GM21515 (cell line): Measurements from ENCODE around the gene KIF26B.
"Not testable (repeated sequence)": the region's sequence is repeated elsewhere in the genome, so short reads cannot be mapped to it uniquely, and the experiment has no call there.

ENCODE experiments used
- ATAC-seq: cut with Tn5 transposase; IDR thresholded peaks from one replicate; pipeline ENCODE4 v1.9.1; 2021; ENCODE audit not compliant: unreplicated experiment

Gene KIF26B

GRCh38 chr1:245687152-245687635, 532.4 kb downstream of the KIF26B start:
- ATAC-seq, result no peak

DNA sequence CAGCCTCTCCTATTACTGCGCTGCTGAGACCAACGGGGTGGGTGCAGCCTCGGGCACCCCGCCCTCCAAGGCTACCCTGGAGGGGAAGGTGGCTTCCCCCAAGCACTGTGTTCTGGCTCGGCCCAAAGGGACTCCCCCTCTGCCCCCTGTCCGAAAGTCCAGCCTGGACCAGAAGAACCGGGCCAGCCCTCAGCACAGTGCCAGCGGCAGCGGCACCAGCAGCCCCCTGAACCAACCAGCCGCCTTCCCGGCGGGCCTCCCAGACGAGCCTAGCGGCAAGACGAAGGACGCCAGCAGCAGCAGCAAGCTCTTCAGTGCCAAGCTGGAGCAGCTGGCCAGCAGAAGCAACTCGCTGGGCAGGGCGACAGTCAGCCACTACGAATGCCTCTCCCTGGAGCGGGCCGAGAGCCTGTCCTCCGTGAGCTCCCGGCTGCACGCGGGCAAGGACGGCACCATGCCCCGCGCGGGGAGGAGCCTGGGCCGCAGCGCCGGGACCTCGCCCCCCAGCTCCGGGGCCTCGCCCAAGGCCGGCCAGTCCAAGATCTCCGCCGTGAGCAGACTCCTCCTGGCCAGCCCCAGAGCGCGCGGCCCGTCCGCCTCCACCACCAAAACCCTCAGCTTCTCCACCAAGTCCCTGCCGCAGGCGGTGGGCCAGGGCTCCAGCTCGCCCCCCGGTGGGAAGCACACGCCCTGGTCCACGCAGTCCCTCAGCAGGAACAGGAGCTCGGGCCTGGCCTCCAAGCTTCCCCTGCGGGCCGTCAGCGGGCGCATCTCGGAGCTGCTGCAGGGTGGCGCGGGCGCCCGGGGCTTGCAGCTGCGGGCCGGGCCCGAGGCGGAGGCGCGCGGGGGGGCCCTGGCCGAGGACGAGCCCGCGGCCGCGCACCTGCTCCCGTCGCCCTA, 533.1 kb downstream of the KIF26B start:
- ATAC-seq, result no peak

GRCh38 chr1:245688536-245689453, 534.0 kb downstream of the KIF26B start:
- ATAC-seq, result no peak

- no peak for ATAC-seq
These were observed 535.4 kb downstream of the KIF26B start for GRCh38 chr1:245690156-245690690.

- ATAC-seq, result no peak
These were observed 536.3 kb downstream of the KIF26B start for GRCh38 chr1:245690946-245691541.

- no peak for ATAC-seq
These were observed 537.1 kb downstream of the KIF26B start for GRCh38 chr1:245691897-245692296.

- no peak for ATAC-seq
These were observed 537.5 kb downstream of the KIF26B start for GRCh38 chr1:245692318-245692717.

- no peak for ATAC-seq
These were observed 538.5 kb downstream of the KIF26B start for GRCh38 chr1:245693116-245693793.

DNA sequence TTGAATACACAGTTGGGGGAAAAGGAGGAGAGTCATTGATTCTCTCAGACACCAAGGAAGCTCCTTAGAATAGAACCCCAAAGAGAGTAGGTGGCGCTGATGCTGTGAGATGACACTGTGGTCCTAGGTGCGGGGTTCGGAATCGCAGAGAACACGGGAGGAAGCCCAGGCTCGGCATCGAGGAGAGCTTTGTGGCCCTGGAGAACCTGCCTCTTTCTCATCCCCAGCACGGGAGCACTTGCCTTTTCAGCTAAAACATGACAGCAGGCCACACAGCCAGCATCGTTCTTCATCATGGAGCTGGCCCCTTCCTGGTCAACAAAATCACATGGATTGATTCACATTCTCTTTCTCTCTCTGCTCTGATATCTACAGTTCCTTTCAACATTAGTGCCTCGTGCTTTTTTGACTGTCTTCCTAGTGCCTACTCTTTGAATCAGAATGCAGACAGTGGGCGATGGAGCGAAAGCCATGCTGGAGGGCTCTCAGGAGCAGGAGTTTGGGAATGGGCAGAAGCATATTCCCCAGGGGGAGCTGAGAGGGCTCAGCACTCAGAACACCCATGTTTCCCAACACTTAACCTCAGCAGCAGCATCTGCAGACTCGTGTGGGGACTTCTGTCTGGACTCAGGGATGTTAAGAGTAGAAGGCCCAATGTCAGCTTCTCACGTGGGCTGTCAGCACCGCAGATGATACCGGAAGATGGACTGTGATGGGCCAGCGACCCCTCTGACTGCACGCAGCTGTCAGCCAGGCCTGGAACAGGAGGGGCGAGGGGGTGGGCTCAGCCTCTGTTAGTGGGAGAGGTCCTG, 539.4 kb downstream of the KIF26B start:
- no peak for ATAC-seq

DNA sequence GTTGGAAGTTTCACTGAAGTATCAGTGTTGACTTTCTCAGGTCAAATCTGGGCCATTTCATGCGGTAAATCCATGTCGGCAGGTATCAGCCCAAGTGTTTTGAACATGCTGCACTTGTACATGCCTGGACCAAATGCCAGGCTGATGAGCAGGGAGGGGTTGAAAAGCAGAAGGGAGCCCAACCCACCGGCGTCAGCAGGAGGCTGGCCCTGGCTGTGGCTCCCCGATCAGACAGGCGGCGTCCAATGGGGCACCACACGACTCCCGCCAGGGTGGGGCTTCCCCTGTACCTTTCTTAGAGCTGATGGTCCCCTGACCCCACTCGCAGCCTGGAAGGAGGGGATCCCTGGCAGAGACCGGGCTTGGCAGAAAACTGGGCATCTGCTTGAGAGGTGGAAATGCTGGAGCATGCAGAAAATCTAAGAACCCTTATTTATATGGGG, 540.0 kb downstream of the KIF26B start:
- no peak for ATAC-seq

GRCh38 chr1:245695211-245695610, 540.4 kb downstream of the KIF26B start:
- ATAC-seq, result no peak

GRCh38 chr1:245695701-245696100, 540.9 kb downstream of the KIF26B start:
- ATAC-seq, result not testable (repeated sequence)

DNA sequence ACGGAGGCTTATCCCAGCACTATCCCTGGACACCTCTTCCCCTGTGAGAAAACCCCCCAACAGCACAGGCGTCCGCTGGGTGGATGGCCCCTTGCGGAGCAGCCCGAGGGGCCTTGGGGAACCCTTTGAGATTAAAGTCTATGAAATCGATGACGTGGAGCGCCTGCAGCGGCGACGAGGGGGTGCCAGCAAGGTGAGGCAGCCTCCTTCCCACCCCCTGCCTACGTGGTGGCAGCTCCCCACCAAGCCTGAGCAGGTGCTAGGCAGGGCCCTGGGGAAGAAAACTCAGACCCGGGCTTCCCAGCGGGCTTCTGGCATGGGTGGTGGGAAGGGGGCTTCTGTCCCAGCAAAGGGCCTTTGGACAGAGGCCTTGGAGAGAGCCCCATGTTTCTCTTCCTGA, 543.3 kb downstream of the KIF26B start:
- ATAC-seq, result no peak

GRCh38 chr1:245698860-245699259, 544.1 kb downstream of the KIF26B start:
- no peak for ATAC-seq

DNA sequence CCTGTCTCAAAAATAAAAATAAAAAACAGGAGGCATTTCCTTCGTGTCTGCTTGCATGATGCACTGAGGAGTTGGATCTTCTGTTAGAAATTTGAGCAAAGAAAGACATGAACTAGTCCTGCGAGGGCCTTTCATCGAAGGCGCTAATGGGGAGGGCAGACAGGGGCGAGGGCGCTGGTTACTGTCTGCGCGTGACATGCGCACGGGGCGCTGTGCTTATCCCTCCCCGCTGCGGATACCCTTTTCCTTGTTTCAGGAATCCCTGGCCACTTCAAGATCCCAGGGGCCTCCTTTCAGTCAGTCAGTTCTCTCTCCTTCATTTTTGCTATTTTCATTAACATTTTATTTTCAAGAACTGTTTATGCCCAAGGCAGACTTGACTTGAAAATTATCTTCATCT, 545.8 kb downstream of the KIF26B start:
- ATAC-seq, result no peak

GRCh38 chr1:245701631-245702030, 546.8 kb downstream of the KIF26B start:
- no peak for ATAC-seq

DNA sequence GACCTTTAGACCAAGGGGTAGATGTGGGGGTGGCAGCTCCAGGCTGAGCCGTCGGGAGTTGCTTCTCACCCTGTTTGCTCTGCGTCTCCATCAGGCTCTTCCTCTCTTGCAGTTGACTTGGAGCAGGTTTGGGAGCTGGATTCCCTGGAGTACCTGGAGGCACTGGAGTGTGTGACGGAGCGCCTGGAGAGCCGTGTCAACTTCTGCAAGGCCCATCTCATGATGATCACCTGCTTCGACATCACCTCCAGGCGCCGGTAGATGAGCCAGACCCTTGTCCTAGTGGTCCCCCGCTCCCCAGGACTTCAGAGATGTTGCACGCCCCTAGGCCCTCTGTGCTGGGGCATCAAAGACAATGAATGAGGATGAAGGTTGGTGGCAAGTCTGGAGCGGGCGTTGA, 547.6 kb downstream of the KIF26B start:
- ATAC-seq, result no peak

- no peak for ATAC-seq
These were observed 549.6 kb downstream of the KIF26B start for GRCh38 chr1:245704341-245704740.

- no peak for ATAC-seq
These were observed 550.0 kb downstream of the KIF26B start for GRCh38 chr1:245704765-245705164.
